HAP-1 (cell line): ENCODE data around the gene UGT1A3.

Source experiments
- DNase-seq, 2 experiments: peaks; one replicate each; pipeline ENCODE4 v3.0.0-alpha.2; 2016 to 2020; ENCODE audit warnings: low spot score in 2 of 2
- H3K27me3 ChIP-seq: fragments of 250-450 bp; sonication (Bioruptor Pico); 2 replicates; pipeline ENCODE4 v1.5.1; 2020; ENCODE audit warnings: low read depth, mild to moderate bottlenecking, moderate library complexity
- H3K36me3 ChIP-seq: fragments of 250-450 bp; sonication (Bioruptor Pico); replicated peaks from 2 replicates; pipeline ENCODE4 v1.5.1; 2020; ENCODE audit warnings: mild to moderate bottlenecking
- H3K4me1 ChIP-seq: fragments of 250-450 bp; sonication (Bioruptor Pico); 2 replicates; pipeline ENCODE4 v1.5.1; 2020; ENCODE audit warnings: mild to moderate bottlenecking
- H3K4me3 ChIP-seq: fragments of 250-450 bp; sonication (Bioruptor Pico); 2 replicates; pipeline ENCODE4 v1.5.1; 2020; ENCODE audit warnings: mild to moderate bottlenecking, moderate library complexity
- H3K9me3 ChIP-seq: fragments of 250-450 bp; sonication (Bioruptor Pico); 2 replicates; pipeline ENCODE4 v1.5.1; 2020; ENCODE audit warnings: mild to moderate bottlenecking, moderate library complexity
- in situ Hi-C: fragments of 300-500 bp; cut with MboI; formaldehyde crosslinking; loops from 3 replicates; pipeline ENCODE4 v1.14.3; 2020; ENCODE audit warnings: low sequenced_read_pairs, inconsistent platforms, mixed read lengths

UGT1A3 gene

DNA sequence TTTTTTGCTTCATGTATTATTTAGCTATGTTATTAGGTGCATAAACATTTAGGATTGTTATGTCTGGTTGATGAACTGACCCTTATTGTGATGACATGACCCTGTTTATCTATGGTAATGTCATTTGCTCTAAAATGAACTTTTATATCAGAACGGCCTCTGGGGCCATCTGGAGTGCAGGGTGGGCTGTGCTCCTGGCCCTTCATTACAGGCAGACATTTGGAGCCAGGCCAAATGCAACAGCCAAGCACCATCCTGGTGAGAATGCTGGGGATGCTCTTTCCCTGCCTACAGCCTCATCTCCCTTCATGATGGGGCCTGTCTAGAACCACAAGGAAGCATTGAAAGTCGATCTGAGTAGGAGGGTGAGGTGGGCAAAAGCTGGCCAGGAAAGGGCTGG is 87.5 kb downstream of the UGT1A3 start:
- no peaks in the 10 kb centered on the region for H3K36me3 ChIP-seq
- in situ Hi-C loops = no loop called here
- H3K9me3 ChIP-seq = no peaks in the 10 kb centered on the region
- no peak overlapping the region for H3K4me3 ChIP-seq
- no peaks in the 10 kb centered on the region for H3K27me3 ChIP-seq
- no peak for DNase-seq
- H3K4me1 ChIP-seq = no peaks in the 10 kb centered on the region

DNA sequence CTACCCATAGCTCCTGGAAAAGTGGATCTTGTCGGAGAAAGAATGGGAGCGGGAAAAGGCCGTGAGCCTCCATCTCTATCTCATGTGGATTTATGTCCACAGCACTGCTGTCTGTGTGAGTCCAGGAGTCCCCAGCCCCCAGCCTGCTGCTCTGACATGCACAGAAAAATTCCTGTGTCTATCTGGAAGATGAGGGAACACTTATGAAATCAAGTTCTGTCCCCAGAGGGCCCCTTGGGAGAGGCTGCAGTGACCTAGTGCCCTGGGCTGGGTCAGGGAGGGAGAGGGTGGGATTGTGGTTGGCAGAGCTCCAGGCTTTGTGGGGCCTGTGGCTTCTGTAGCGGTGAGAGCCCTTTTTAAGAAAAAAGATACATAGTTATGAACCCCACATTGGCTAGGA is 87.9 kb downstream of the UGT1A3 start:
- H3K36me3 ChIP-seq = no peaks in the 10 kb centered on the region
- in situ Hi-C loops = no loop called here
- DNase-seq = no peak
- H3K27me3 ChIP-seq = no peaks in the 10 kb centered on the region
- H3K4me1 ChIP-seq = no peaks in the 10 kb centered on the region
- no peaks in the 10 kb centered on the region for H3K9me3 ChIP-seq
- H3K4me3 ChIP-seq = no peak overlapping the region

DNA sequence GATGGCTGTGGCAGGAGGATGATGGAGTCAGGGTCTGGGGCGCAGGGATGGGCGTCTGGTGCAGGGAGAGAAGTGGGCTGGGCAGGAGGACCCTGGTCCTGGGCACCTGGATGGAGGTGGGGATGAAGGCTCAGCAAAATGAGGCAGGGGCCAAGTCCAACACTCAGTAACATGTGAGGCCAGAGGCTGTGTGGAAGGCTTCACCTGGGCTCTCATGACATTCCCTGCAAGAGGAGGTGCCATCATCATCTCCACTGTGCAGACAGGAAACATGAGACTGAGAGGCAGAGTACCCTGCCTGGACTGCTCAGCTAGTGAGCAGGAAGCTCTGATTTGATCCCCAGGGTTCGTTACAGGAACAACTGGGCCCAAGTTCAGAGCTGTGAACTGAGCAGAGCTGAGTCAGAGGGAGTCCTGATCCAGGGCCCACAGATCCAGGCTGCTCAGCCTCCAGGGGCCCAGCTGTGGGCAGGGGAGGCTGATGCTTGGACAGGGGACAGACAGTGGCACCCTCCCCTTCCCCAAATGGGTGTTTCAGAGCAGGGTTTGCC is 88.6 kb downstream of the UGT1A3 start:
- H3K4me1 ChIP-seq = no peaks in the 10 kb centered on the region
- in situ Hi-C loops = no loop called here
- H3K4me3 ChIP-seq = no peak overlapping the region
- no peaks in the 10 kb centered on the region for H3K36me3 ChIP-seq
- peak in 1 of 2 experiments; percentile 2 for DNase-seq
- H3K9me3 ChIP-seq = no peaks in the 10 kb centered on the region
- H3K27me3 ChIP-seq = no peaks in the 10 kb centered on the region

DNA sequence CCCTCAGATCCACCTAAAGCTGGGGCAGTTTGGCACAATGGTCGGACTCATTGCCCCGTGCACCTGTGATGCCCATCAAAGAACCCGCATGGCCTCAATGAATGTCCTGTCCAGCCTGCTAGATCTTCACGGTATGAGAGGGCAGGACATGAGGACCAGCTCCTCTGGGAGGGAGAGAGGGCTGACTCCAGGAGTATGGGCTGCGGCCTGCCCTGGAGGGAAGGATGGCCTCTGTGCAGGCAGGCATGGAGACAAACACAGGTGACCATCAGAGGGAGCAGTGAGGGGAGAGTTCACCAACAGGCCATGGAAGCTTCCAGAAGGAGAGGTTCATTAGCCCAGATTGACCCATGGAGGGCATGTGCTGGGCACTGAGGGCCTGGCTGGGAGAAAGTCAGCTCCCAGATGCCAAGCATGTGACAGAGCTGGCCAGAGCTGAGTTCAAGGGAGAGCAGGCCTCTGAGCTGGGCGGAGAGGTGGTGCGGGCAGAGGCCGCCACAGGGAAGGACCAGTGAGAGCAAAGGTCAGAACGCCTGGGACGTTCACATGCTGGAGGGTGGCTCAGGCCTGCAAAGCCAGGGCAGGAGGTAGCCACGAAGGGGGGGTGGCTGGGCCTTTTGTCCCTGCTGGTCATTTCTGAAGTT is 89.3 kb downstream of the UGT1A3 start:
- no peaks in the 10 kb centered on the region for H3K27me3 ChIP-seq
- no peaks in the 10 kb centered on the region for H3K36me3 ChIP-seq
- H3K9me3 ChIP-seq = no peaks in the 10 kb centered on the region
- in situ Hi-C loops = no loop called here
- no peaks in the 10 kb centered on the region for H3K4me1 ChIP-seq
- peak in 1 of 2 experiments; percentile 3 for DNase-seq
- H3K4me3 ChIP-seq = no peak overlapping the region

DNA sequence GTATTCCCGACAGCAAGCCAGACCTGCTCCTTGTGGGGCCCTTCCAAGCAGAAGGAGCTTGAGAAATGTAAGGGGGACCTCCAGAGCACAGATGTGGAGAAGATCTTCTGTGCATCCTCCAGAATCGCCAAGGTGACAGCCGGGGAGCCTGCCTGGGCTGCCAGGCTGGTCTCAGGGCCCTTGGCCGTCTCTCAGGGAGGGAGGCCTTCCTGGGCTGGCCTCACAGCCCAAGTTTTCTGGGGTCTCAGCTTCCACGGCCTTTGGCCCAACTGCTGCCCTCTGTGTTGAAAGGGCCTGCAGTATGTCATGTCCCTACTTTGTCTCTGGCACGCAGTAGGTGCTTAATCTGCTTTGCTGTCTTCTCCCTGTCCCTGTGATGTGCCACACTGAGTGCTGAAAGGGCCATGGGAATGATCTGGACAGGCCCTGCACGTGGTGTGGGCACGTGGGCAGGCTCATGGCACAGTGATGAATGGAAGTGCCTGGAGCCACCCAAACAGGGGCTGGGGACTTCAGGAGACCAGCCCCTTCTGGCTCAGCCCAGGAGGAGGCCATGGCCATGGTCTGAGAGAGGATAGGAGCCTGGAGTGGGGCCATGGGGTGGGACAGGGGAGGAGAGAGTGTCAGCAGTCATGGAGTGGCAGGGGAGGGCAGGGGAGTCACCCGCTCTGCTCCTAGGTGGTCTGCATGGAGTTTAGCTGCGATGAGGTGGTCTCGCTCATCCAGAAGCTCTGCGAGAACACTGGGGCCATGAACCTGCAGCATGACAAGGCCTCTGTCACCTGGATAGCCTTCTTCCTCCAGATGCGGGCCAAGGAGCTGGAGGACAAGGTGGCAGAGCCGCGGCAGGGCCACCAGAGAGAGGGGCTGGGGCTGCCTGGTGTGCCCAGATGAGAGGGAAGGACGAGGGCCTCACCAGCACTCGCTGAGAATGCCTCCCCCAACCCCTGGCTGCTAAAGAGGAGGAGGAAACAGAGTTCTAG is 90.1 kb downstream of the UGT1A3 start:
- in situ Hi-C loops = no loop called here
- Histone ChIP-seq H3K27me3 (no peaks in the 10 kb centered on the region), H3K9me3 (no peaks in the 10 kb centered on the region), H3K4me1 (no peaks in the 10 kb centered on the region), H3K4me3 (no peak overlapping the region), H3K36me3 (no peaks in the 10 kb centered on the region)
- DNase-seq = peak in 1 of 2 experiments; percentile 1

DNA sequence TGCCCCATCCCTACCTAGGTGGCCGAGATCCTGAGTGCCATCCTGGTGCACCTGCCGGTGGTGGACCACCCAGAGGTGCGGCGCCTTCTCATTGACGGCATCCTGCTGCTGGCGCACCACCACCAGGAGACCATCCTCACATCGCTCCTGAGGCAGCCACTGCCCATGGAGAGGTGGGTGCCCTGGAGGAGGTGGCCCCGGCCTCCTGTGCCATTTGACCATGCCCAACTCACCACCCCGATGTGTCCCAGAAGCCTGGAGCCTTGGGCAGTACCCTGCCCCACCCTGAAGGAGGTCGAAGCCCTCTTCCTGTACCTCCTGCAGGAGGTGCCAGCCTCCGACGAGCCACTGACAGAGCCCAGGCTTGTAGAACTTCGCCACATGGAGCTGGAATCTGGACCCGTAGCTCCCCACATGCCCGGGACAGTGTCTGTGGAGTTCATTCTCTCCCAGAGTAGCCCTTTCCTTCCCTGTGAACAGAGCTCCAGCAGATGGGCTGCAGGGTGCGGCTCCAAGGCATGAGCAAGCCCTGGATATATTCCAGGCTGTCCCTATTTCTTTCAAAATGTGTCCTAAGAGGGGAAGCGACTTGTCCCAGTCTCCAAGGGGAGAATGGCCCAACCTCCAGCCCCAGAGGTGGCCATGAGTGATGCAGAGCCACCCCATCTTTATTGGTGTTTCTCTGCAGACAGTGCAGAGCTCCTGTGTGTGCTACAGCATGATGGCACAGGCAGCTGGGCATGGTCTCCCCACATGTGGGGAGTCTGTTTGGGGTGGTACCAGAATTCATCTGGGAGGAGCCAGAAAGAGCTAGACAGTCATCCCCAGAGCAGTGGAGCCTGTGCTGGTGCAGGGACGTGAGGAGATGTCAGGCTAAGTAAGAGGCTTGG is 91.3 kb downstream of the UGT1A3 start:
- H3K9me3 ChIP-seq = no peaks in the 10 kb centered on the region
- H3K27me3 ChIP-seq = no peaks in the 10 kb centered on the region
- peaks cover 2% of the 10 kb centered on the region; the same call in 1 of the 2 replicates for H3K4me1 ChIP-seq
- H3K4me3 ChIP-seq = no peak overlapping the region
- DNase-seq = peak in 1 of 2 experiments; percentile 3
- in situ Hi-C loops = no loop called here
- H3K36me3 ChIP-seq = no peaks in the 10 kb centered on the region

DNA sequence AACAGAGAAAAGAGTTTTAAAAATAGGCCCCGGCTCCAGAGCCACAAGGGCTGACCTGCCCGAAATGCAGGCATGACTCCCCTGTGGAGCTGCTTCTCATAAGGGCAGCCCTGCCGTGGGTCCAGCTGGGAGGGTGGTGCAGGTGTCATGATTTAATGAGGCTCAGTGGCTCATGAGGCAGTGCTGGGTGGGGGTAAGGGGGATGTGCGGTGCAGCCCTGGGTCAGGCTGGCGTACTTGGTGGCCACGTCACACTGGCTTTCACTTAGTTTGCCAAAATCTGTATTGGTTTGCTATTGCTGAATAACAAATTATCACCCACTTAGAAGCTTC is 91.9 kb downstream of the UGT1A3 start:
- no peaks in the 10 kb centered on the region for H3K9me3 ChIP-seq
- no peak overlapping the region for H3K4me3 ChIP-seq
- H3K4me1 ChIP-seq = peaks cover 2% of the 10 kb centered on the region; the same call in 1 of the 2 replicates
- peak in 1 of 2 experiments; percentile 5 for DNase-seq
- no peaks in the 10 kb centered on the region for H3K36me3 ChIP-seq
- H3K27me3 ChIP-seq = no peaks in the 10 kb centered on the region
- in situ Hi-C loops = no loop called here

DNA sequence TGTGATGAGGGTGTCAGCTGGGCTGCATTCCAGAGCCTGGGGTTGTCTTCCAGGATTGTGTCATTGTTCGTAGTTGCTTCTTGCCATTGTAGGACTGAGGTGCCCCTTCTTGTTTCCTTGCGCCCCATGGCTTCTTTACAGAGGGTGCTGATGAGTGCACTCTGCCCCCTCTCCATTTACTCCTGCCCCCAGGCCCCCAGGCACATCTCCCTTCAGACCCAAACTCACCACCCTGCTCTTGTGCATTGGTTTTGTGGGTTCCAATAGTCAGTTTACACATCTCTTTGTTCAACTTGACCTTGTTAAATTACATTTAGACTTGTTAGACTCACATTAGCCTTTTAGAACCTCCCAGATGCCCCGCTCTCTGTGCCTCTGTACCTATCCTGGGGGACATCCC is 92.4 kb downstream of the UGT1A3 start:
- Histone ChIP-seq H3K9me3 (no peaks in the 10 kb centered on the region), H3K36me3 (no peaks in the 10 kb centered on the region), H3K4me3 (no peak overlapping the region), H3K4me1 (peaks cover 2% of the 10 kb centered on the region; the same call in 1 of the 2 replicates), H3K27me3 (no peaks in the 10 kb centered on the region)
- peak in 1 of 2 experiments; percentile 3 for DNase-seq
- in situ Hi-C loops = no loop called here

DNA sequence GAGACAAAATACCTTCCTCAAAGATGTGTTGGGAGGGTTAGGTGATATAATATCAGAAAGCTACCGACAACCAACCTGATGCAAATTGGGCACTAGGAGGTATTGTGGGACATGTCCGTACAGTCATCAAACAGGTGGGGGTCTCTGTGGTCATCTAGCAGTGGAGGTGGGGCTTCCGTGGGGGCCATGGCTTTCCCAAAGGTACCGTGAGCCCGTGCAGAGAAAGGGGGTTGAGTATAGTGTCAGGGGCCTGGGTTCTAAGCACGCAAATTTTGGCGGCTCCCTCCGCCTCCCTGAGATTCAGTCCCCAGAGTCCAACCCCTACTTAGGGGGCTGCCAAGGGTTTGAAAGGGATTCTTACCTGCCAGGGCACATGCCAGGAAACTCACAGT is 92.9 kb downstream of the UGT1A3 start:
- no peak overlapping the region for H3K4me3 ChIP-seq
- peak in 1 of 2 experiments; percentile 3 for DNase-seq
- H3K27me3 ChIP-seq = no peaks in the 10 kb centered on the region
- H3K9me3 ChIP-seq = no peaks in the 10 kb centered on the region
- H3K36me3 ChIP-seq = no peaks in the 10 kb centered on the region
- in situ Hi-C loops = no loop called here
- H3K4me1 ChIP-seq = peaks cover 2% of the 10 kb centered on the region; the same call in 1 of the 2 replicates

DNA sequence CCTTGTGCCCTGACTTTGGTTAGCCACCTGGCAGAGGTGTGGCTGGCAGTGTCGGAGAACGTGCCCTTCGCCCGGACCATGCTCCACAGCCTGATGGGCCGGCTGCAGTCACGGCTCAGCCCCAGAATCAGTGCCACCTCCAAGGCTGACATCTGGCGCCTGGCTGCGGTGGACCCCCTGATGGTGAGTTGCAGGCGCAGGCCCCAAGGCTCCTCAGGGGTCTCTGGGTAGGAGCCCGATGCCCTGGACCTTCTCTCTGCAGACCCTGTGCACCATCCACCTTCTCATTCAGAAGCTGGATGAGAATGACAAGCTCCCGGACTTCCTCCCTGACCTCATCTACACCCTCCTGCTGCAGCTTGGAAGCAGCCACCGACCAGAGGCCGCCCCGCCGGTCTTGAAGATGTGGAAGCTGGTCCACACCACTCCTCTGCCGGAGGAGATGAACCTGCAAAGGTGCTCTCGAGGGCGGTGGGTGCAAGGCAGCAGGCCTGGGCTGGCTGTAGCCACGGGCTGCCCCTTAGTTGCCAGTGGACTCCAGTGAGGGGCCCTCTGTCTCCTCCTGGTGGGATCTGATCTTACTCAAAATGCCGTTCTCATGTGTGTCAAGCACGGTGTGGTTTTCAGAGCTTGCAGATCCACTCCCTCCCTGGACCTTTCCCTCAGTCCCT is 93.4 kb downstream of the UGT1A3 start:
- no peaks in the 10 kb centered on the region for H3K27me3 ChIP-seq
- no peaks in the 10 kb centered on the region for H3K36me3 ChIP-seq
- DNase-seq = peak in 1 of 2 experiments; percentile 5
- peaks cover 2% of the 10 kb centered on the region; the same call in 1 of the 2 replicates for H3K4me1 ChIP-seq
- in situ Hi-C loops = no loop called here
- no peak overlapping the region for H3K4me3 ChIP-seq
- no peaks in the 10 kb centered on the region for H3K9me3 ChIP-seq
